ENCODE data around the gene ZCCHC8.

- TF ChIP-seq, protein P1, sequence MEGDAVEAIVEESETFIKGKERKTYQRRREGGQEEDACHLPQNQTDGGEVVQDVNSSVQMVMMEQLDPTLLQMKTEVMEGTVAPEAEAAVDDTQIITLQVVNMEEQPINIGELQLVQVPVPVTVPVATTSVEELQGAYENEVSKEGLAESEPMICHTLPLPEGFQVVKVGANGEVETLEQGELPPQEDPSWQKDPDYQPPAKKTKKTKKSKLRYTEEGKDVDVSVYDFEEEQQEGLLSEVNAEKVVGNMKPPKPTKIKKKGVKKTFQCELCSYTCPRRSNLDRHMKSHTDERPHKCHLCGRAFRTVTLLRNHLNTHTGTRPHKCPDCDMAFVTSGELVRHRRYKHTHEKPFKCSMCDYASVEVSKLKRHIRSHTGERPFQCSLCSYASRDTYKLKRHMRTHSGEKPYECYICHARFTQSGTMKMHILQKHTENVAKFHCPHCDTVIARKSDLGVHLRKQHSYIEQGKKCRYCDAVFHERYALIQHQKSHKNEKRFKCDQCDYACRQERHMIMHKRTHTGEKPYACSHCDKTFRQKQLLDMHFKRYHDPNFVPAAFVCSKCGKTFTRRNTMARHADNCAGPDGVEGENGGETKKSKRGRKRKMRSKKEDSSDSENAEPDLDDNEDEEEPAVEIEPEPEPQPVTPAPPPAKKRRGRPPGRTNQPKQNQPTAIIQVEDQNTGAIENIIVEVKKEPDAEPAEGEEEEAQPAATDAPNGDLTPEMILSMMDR (IDR thresholded peaks at IDR 0.05), result no peak
- TF ChIP-seq POLR2A (IDR thresholded peaks at IDR 0.05) (no peak), POLR2AphosphoS5 (IDR thresholded peaks at IDR 0.05) (no peak), EP300 (IDR thresholded peaks at IDR 0.05) (no peak)
Observed at GRCh38 chr12:122506393-122506938, 5.7 kb upstream of the ZCCHC8 start.

Measured in gastroesophageal sphincter (tissue), 3 donors.